ENCODE data around the gene SLC1A3.
"Not testable (repeated sequence)": the region's sequence is repeated elsewhere in the genome, so short reads cannot be mapped to it uniquely, and the experiment has no call there.

The SLC1A3 gene

GRCh38 chr5:36606428-36607113 lies at the start of gene SLC1A3:
Gene SLC1A3 (plus strand): TSS chr5:36606606. CDS start chr5:36608424, 1,818 bp downstream.
- peak; percentile 72 for DNase-seq (ENCODE audit: low spot score)

- no peak for DNase-seq (ENCODE audit: low spot score)
Measured at GRCh38 chr5:36558641-36559040, 47.8 kb upstream of the SLC1A3 start.

GRCh38 chr5:36561601-36562000 lies 44.8 kb upstream of the SLC1A3 start:
- DNase-seq (ENCODE audit: low spot score), result no peak

- no peak for DNase-seq (ENCODE audit: low spot score)
Measured at GRCh38 chr5:36569491-36569890, 36.9 kb upstream of the SLC1A3 start.

GRCh38 chr5:36570301-36571095 lies 35.9 kb upstream of the SLC1A3 start:
- DNase-seq (ENCODE audit: low spot score), result no peak

GRCh38 chr5:36571401-36572042 lies 34.9 kb upstream of the SLC1A3 start:
- no peak for DNase-seq (ENCODE audit: low spot score)

- no peak for DNase-seq (ENCODE audit: low spot score)
Measured at GRCh38 chr5:36573438-36573837, 33.0 kb upstream of the SLC1A3 start.

- no peak for DNase-seq (ENCODE audit: low spot score)
Measured at GRCh38 chr5:36575361-36575781, 31.0 kb upstream of the SLC1A3 start.

- no peak for DNase-seq (ENCODE audit: low spot score)
Measured at GRCh38 chr5:36576721-36577120, 29.7 kb upstream of the SLC1A3 start.

- not testable (repeated sequence) for DNase-seq (ENCODE audit: low spot score)
Measured at GRCh38 chr5:36579858-36580257, 26.5 kb upstream of the SLC1A3 start.

GRCh38 chr5:36581070-36581469 lies 25.3 kb upstream of the SLC1A3 start:
- DNase-seq (ENCODE audit: low spot score), result no peak

- no peak for DNase-seq (ENCODE audit: low spot score)
Measured at GRCh38 chr5:36584009-36584875, 22.2 kb upstream of the SLC1A3 start.

- DNase-seq (ENCODE audit: low spot score), result no peak
Measured at GRCh38 chr5:36585701-36586100, 20.7 kb upstream of the SLC1A3 start.

- DNase-seq (ENCODE audit: low spot score), result no peak
Measured at GRCh38 chr5:36587354-36587753, 19.1 kb upstream of the SLC1A3 start.

- DNase-seq (ENCODE audit: low spot score), result not testable (repeated sequence)
Measured at GRCh38 chr5:36589735-36590134, 16.7 kb upstream of the SLC1A3 start.

- DNase-seq (ENCODE audit: low spot score), result peak; percentile 33
Measured at GRCh38 chr5:36590513-36591286, 15.7 kb upstream of the SLC1A3 start.

- DNase-seq (ENCODE audit: low spot score), result no peak
Measured at GRCh38 chr5:36593867-36594266, 12.5 kb upstream of the SLC1A3 start.

- DNase-seq (ENCODE audit: low spot score), result peak; percentile 27
Measured at GRCh38 chr5:36596247-36596646, 10.2 kb upstream of the SLC1A3 start.

GRCh38 chr5:36596756-36597155 lies 9.7 kb upstream of the SLC1A3 start:
- no peak for DNase-seq (ENCODE audit: low spot score)

- no peak for DNase-seq (ENCODE audit: low spot score)
Measured at GRCh38 chr5:36598045-36598444, 8.4 kb upstream of the SLC1A3 start.
